Measurements from ENCODE around the gene KIF21A. TPM values are rescaled to one million over a fixed set of nuclear protein-coding genes. Genes with fewer than 3 reads are reported as not detected.
"Not testable (repeated sequence)": the region's sequence is repeated elsewhere in the genome, so short reads cannot be mapped to it uniquely, and the experiment has no call there.

Gene KIF21A
- total RNA-seq, 5 donors from 2014 or later (not counting 1 experiment from before 2014, with no cell fraction given) = 9.9 to 19.6 (median 13.2) TPM

DNA sequence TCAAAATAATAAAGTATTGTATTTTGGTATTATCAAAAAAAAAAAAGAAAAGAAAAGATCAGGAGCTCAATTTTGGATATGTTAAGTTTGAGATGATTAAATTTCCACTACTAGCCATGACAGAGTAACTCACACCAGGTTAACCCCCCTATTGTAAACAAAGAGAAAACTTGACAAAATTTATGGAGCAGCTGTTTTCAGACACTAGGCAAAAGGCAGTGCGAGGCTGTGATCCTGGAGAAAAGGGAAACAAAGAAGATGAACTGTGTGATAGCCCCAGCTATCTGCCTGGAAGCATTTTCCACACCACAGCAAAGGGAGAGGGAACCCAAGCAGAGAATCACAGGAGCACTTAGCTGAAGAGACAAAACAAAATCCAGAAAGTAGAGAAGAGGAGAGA, 145.0 kb downstream of the KIF21A start:
- no peak overlapping the region for H3K27ac ChIP-seq (ENCODE audit: low read length)
- no peak overlapping the region for H3K27ac Mint-ChIP-seq
- no peak for ATAC-seq (replicated peaks in 1 of 4)
- peaks cover 0 to 6% of the 10 kb centered on the region in 2 donors for H3K36me3 ChIP-seq (ENCODE audit: control insufficient read depth in 2 of 2, extremely low read depth in 1 of 2, insufficient read depth in 1 of 2, low read length in 1 of 2)
- CTCF ChIA-PET = no interaction called here
- no peaks in the 10 kb centered on the region for H3K4me1 Mint-ChIP-seq
- DNase-seq = no peak
- H3K4me1 ChIP-seq (ENCODE audit: control insufficient read depth in 1 of 2, extremely low read depth in 1 of 2, insufficient read depth in 2 of 2, low read length in 2 of 2) = no peaks in the 10 kb centered on the region
- peaks cover 44% of the 10 kb centered on the region for H3K36me3 Mint-ChIP-seq
- H3K27me3 Mint-ChIP-seq = no peaks in the 10 kb centered on the region
- H3K9me3 ChIP-seq = no peaks in the 10 kb centered on the region
- WGBS (ENCODE audit: insufficient coverage) = no CpG with 5 or more reads among the region's 1 CpG
- POLR2A ChIA-PET = interaction anchor here in 1 of 2 donors (0.6 kb wide), 1 partner anchor 21 kb away, joined by 3 read pairs; no protein-coding TSS in a partner anchor
- H3K27me3 ChIP-seq (replicated peaks in 1 of 2; ENCODE audit: control insufficient read depth in 2 of 2, extremely low read depth in 1 of 2, insufficient read depth in 2 of 2, low read length in 1 of 2) = no peaks in the 10 kb centered on the region
- peaks cover 0 to 3% (median 0%) of the 10 kb centered on the region in 3 donors for H3K9me3 Mint-ChIP-seq
- no peak overlapping the region for H3K4me3 ChIP-seq (ENCODE audit: control insufficient read depth in 1 of 2, extremely low read depth in 1 of 2, low read length in 1 of 2)
- no peak overlapping the region for H3K4me3 Mint-ChIP-seq

DNA sequence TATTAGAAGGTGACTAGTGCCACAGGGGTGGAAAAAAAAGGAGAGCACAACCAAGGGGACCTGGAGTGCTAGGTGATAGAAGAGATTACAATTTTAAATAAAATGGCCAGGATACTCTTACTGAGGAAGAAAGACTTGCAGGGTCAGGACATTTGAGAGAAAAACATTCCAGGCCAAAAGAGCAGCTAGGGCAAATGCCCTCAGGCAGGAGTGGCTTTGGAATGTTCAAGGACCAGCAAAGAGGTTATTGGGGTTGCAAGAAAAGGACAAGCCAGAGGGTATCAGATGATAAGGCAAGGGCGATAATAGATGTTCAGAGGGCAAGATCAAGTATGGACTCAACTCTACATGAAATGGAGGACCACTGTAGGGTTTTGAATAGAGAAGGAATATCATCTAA, 146.4 kb downstream of the KIF21A start:
- ATAC-seq (replicated peaks in 1 of 4) = no peak
- peaks cover 0 to 6% of the 10 kb centered on the region in 2 donors for H3K36me3 ChIP-seq (ENCODE audit: control insufficient read depth in 2 of 2, extremely low read depth in 1 of 2, insufficient read depth in 1 of 2, low read length in 1 of 2)
- no CpG with 5 or more reads among the region's 1 CpG for WGBS (ENCODE audit: insufficient coverage)
- no peak for DNase-seq
- H3K27ac ChIP-seq (ENCODE audit: low read length) = no peak overlapping the region
- no peaks in the 10 kb centered on the region for H3K4me1 ChIP-seq (ENCODE audit: control insufficient read depth in 1 of 2, extremely low read depth in 1 of 2, insufficient read depth in 2 of 2, low read length in 2 of 2)
- ChIA-PET POLR2A (no interaction called here), CTCF (no interaction called here)
- Mint-ChIP-seq H3K27me3 (no peaks in the 10 kb centered on the region), H3K4me3 (no peak overlapping the region), H3K9me3 (peaks cover 0 to 3% (median 0%) of the 10 kb centered on the region in 3 donors), H3K36me3 (peaks cover 34% of the 10 kb centered on the region), H3K4me1 (no peaks in the 10 kb centered on the region), H3K27ac (no peak overlapping the region)
- H3K9me3 ChIP-seq = no peaks in the 10 kb centered on the region
- no peaks in the 10 kb centered on the region for H3K27me3 ChIP-seq (replicated peaks in 1 of 2; ENCODE audit: control insufficient read depth in 2 of 2, extremely low read depth in 1 of 2, insufficient read depth in 2 of 2, low read length in 1 of 2)
- H3K4me3 ChIP-seq (ENCODE audit: control insufficient read depth in 1 of 2, extremely low read depth in 1 of 2, low read length in 1 of 2) = no peak overlapping the region

DNA sequence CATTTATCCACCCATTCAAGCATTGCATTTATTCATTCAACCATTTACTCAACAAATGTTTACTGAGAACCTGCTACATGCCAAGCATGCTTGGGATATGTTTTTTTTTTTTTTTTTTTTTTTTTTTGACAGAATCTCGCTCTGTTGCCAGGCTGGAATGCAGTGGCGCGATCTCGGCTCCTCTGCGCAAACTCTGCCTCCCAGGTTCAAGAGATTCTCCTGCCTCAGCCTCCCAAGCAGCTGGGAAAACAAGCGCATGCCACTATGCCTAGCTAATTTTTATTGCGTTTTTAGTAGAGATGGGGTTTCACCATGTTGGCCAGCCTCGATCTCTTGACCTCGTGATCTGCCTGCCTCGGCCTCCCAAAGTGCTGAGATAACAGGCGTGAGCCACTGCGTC, 147.3 kb downstream of the KIF21A start:
- H3K27ac Mint-ChIP-seq; H3K4me3 ChIP-seq (ENCODE audit: control insufficient read depth in 1 of 2, extremely low read depth in 1 of 2, low read length in 1 of 2); CTCF ChIA-PET; H3K36me3 ChIP-seq (ENCODE audit: control insufficient read depth in 2 of 2, extremely low read depth in 1 of 2, insufficient read depth in 1 of 2, low read length in 1 of 2); H3K4me1 Mint-ChIP-seq; H3K4me3 Mint-ChIP-seq; H3K27ac ChIP-seq (ENCODE audit: low read length); H3K9me3 ChIP-seq; H3K4me1 ChIP-seq (ENCODE audit: control insufficient read depth in 1 of 2, extremely low read depth in 1 of 2, insufficient read depth in 2 of 2, low read length in 2 of 2); POLR2A ChIA-PET; H3K9me3 Mint-ChIP-seq; ATAC-seq (replicated peaks in 1 of 4); DNase-seq; H3K27me3 ChIP-seq (replicated peaks in 1 of 2; ENCODE audit: control insufficient read depth in 2 of 2, extremely low read depth in 1 of 2, insufficient read depth in 2 of 2, low read length in 1 of 2); H3K27me3 Mint-ChIP-seq: not testable (repeated sequence)
- 97% methylated on average over 6 of the region's 12 CpGs for WGBS (ENCODE audit: insufficient coverage)
- H3K36me3 Mint-ChIP-seq = peaks cover 29% of the 10 kb centered on the region

DNA sequence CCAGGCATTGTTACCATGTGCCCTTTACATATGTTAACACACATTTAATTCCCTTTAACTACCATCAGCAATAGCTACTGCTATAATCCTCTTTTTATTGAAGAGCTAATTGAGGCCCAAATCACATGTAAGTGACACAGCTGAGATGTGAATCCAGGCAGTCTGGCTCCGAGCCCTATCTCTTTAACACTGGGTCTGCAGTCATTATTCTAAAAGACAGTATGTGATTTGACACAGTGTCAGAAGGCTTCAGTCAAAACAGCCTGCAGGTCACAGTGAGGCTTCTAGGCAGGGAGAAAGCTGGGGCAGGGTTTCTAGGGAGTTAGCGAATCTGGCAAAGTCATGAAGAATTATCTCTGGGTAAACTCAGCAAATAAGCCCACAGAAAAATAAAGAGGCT, 148.2 kb downstream of the KIF21A start:
- ChIA-PET POLR2A (no interaction called here), CTCF (interaction anchor here in 1 of 2 donors (0.5 kb wide), 1 partner anchor 1756 kb away, joined by 6 read pairs; no protein-coding TSS in a partner anchor)
- no peaks in the 10 kb centered on the region for H3K9me3 ChIP-seq
- Mint-ChIP-seq H3K27ac (no peak overlapping the region), H3K4me1 (no peaks in the 10 kb centered on the region), H3K4me3 (no peak overlapping the region), H3K27me3 (no peaks in the 10 kb centered on the region), H3K9me3 (peaks cover 0 to 3% (median 0%) of the 10 kb centered on the region in 3 donors), H3K36me3 (peaks cover 27% of the 10 kb centered on the region)
- ATAC-seq (replicated peaks in 1 of 4) (no peak), DNase-seq (no peak)
- no peaks in the 10 kb centered on the region for H3K4me1 ChIP-seq (ENCODE audit: control insufficient read depth in 1 of 2, extremely low read depth in 1 of 2, insufficient read depth in 2 of 2, low read length in 2 of 2)
- no peak overlapping the region for H3K4me3 ChIP-seq (ENCODE audit: control insufficient read depth in 1 of 2, extremely low read depth in 1 of 2, low read length in 1 of 2)
- H3K27ac ChIP-seq (ENCODE audit: low read length) = no peak overlapping the region
- H3K27me3 ChIP-seq (replicated peaks in 1 of 2; ENCODE audit: control insufficient read depth in 2 of 2, extremely low read depth in 1 of 2, insufficient read depth in 2 of 2, low read length in 1 of 2) = no peaks in the 10 kb centered on the region
- no CpG with 5 or more reads among the region's 2 CpGs for WGBS (ENCODE audit: insufficient coverage)
- peaks cover 0 to 2% of the 10 kb centered on the region in 2 donors for H3K36me3 ChIP-seq (ENCODE audit: control insufficient read depth in 2 of 2, extremely low read depth in 1 of 2, insufficient read depth in 1 of 2, low read length in 1 of 2)

DNA sequence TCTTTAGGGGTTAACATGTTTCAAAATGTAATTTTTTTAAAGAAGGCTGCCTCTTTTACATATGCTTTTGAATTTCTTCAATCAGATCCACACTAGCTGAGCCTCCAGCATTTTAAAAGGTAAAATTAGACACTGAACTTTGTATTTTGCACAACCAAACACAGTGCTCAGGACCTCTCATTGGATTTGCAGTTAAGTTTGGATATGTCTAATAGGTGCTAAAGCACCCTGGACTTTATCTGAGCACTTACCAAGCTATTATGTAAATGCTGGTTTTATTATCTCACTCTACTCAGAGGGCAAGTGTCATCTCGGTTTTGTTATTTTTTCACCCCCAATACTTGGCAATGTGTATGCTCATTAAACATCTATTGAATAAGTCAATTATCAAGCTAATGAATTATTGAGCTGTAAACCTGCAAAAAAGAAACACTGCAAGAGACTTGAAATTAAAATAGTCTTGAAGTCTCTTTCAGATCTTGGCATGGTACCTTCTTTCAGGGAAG, 150.7 kb downstream of the KIF21A start:
- peaks cover 0 to 3% (median 0%) of the 10 kb centered on the region in 3 donors for H3K9me3 Mint-ChIP-seq
- WGBS (ENCODE audit: insufficient coverage) = no CpG with 5 or more reads among the region's 1 CpG
- Histone ChIP-seq H3K36me3 (ENCODE audit: control insufficient read depth in 2 of 2, extremely low read depth in 1 of 2, insufficient read depth in 1 of 2, low read length in 1 of 2) (no peaks in the 10 kb centered on the region), H3K27ac (ENCODE audit: low read length) (no peak overlapping the region), H3K9me3 (no peaks in the 10 kb centered on the region), H3K4me1 (ENCODE audit: control insufficient read depth in 1 of 2, extremely low read depth in 1 of 2, insufficient read depth in 2 of 2, low read length in 2 of 2) (no peaks in the 10 kb centered on the region), H3K27me3 (replicated peaks in 1 of 2; ENCODE audit: control insufficient read depth in 2 of 2, extremely low read depth in 1 of 2, insufficient read depth in 2 of 2, low read length in 1 of 2) (no peaks in the 10 kb centered on the region), H3K4me3 (ENCODE audit: control insufficient read depth in 1 of 2, extremely low read depth in 1 of 2, low read length in 1 of 2) (no peak overlapping the region)
- peaks cover 12% of the 10 kb centered on the region for H3K36me3 Mint-ChIP-seq
- no peaks in the 10 kb centered on the region for H3K4me1 Mint-ChIP-seq
- CTCF ChIA-PET = interaction anchor here in 1 of 2 donors (0.6 to 1.1 kb wide), 2 partner anchors 18 to 475 kb away, joined by 3 to 5 read pairs; no protein-coding TSS in a partner anchor
- H3K27me3 Mint-ChIP-seq = no peaks in the 10 kb centered on the region
- POLR2A ChIA-PET = no interaction called here
- no peak overlapping the region for H3K27ac Mint-ChIP-seq
- ATAC-seq (replicated peaks in 1 of 4) (no peak), DNase-seq (no peak)
- no peak overlapping the region for H3K4me3 Mint-ChIP-seq

DNA sequence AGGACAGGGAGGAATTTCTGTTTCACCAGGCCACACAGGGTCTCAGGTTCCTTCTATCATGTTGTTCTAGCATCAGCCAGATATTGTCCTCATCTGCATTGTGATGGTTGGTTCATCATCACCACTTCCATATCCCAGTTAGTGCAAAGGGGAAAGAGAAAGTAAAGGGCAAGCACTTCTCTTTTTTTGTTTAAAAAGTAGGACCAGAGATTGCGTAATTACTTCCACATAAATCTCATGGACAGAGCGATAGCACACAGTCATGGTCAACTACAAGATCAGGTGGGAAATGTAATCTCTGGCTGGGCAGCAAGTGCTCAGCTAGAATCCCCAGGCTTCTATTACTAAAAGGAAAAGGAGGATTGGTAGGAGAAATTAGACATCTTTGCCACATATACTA, 155.1 kb downstream of the KIF21A start:
- DNase-seq = no peak
- Mint-ChIP-seq H3K9me3 (no peaks in the 10 kb centered on the region), H3K36me3 (no peaks in the 10 kb centered on the region), H3K4me1 (no peaks in the 10 kb centered on the region), H3K27ac (no peak overlapping the region), H3K27me3 (no peaks in the 10 kb centered on the region), H3K4me3 (no peak overlapping the region)
- POLR2A ChIA-PET = no interaction called here
- Histone ChIP-seq H3K36me3 (ENCODE audit: control insufficient read depth in 2 of 2, extremely low read depth in 1 of 2, insufficient read depth in 1 of 2, low read length in 1 of 2) (no peaks in the 10 kb centered on the region), H3K9me3 (no peaks in the 10 kb centered on the region), H3K4me3 (ENCODE audit: control insufficient read depth in 1 of 2, extremely low read depth in 1 of 2, low read length in 1 of 2) (no peak overlapping the region), H3K27me3 (replicated peaks in 1 of 2; ENCODE audit: control insufficient read depth in 2 of 2, extremely low read depth in 1 of 2, insufficient read depth in 2 of 2, low read length in 1 of 2) (no peaks in the 10 kb centered on the region), H3K27ac (ENCODE audit: low read length) (no peak overlapping the region), H3K4me1 (ENCODE audit: control insufficient read depth in 1 of 2, extremely low read depth in 1 of 2, insufficient read depth in 2 of 2, low read length in 2 of 2) (no peaks in the 10 kb centered on the region)
- CTCF ChIA-PET = no interaction called here
- no CpG with 5 or more reads among the region's 2 CpGs for WGBS (ENCODE audit: insufficient coverage)
- no peak for ATAC-seq (replicated peaks in 1 of 4)

DNA sequence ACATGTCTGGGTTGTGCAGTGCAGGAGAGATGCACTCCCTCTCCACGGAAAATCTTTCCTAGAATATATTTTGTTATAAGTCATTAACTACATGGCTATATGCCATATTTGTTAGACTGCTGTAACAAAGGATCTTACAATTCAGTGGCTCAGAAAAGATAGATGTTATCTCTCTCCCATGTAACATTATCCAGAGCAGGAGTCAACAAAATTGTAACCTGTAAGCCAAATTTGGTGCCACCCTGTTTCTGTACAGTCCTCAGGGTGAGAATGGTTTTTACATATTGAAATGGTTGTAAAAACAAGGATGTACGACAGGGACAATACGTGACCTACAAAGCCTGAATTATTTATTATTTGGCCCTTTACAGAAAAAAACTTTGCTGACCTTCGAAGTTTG, 155.5 kb downstream of the KIF21A start:
- DNase-seq = no peak
- no peak overlapping the region for H3K27ac ChIP-seq (ENCODE audit: low read length)
- 20% methylated on average over 1 of the region's 4 CpGs for WGBS (ENCODE audit: insufficient coverage)
- H3K4me1 ChIP-seq (ENCODE audit: control insufficient read depth in 1 of 2, extremely low read depth in 1 of 2, insufficient read depth in 2 of 2, low read length in 2 of 2) = no peaks in the 10 kb centered on the region
- Mint-ChIP-seq H3K9me3 (no peaks in the 10 kb centered on the region), H3K4me3 (no peak overlapping the region), H3K27me3 (no peaks in the 10 kb centered on the region), H3K36me3 (no peaks in the 10 kb centered on the region), H3K27ac (no peak overlapping the region), H3K4me1 (no peaks in the 10 kb centered on the region)
- no peaks in the 10 kb centered on the region for H3K27me3 ChIP-seq (replicated peaks in 1 of 2; ENCODE audit: control insufficient read depth in 2 of 2, extremely low read depth in 1 of 2, insufficient read depth in 2 of 2, low read length in 1 of 2)
- no peaks in the 10 kb centered on the region for H3K9me3 ChIP-seq
- ChIA-PET POLR2A (no interaction called here), CTCF (no interaction called here)
- no peak for ATAC-seq (replicated peaks in 1 of 4)
- H3K36me3 ChIP-seq (ENCODE audit: control insufficient read depth in 2 of 2, extremely low read depth in 1 of 2, insufficient read depth in 1 of 2, low read length in 1 of 2) = no peaks in the 10 kb centered on the region
- H3K4me3 ChIP-seq (ENCODE audit: control insufficient read depth in 1 of 2, extremely low read depth in 1 of 2, low read length in 1 of 2) = no peak overlapping the region
